GM12864 (cell line): ENCODE data around the gene LEPR.

Experiments used
- DNase-seq: peaks from one replicate; pipeline ENCODE4 v3.0.0-alpha.2; 2011; ENCODE audit warnings: low read depth
- H3K4me3 ChIP-seq: 2 replicates; pipeline ENCODE4 v1.5.1; 2011; ENCODE audit warnings: mild to moderate bottlenecking, low read depth, low read length, control low read depth
- TF ChIP-seq, protein P1 (sequence below): IDR thresholded peaks from 2 replicates; pipeline ENCODE4 v1.5.1; 2011; ENCODE audit warnings: low read depth, mild to moderate bottlenecking, moderate library complexity, low read length, control low read depth, inconsistent platforms; ENCODE audit errors: missing control alignments

Gene LEPR

DNA sequence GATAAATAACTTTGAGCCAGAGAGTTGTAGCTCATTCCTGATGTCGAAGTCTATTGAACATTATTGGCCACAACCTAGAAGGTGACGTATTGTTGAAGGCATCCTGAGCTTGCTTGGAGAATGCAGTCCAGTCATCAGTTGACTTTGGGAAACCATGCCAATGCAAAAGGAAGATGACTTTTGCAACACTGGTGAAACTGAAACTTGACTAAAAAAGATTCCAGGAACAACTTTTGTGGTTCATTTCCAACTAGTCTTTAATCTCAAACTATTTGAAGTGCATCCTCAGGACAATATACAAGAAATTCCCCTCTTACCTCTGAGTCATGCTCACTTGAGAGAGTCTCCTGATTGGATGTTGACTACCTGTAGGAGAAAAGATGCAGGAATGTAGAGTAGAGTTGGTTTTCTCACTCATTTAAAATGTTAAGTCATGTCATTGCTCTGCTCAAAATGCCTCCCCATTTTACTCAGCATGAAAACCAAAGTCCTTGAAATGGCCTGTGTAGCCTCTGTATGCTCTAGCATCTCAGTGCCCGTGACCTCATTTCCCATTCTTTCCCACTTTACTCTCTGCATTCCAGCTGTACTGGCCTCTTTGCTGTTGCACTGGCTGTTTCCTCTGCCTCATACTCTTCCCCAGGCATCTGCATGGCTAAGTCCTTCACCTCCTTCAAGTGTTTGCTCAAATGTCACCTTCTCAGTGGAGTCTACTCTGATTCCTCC, 24.4 kb upstream of the LEPR start:
- TF ChIP-seq, protein P1, sequence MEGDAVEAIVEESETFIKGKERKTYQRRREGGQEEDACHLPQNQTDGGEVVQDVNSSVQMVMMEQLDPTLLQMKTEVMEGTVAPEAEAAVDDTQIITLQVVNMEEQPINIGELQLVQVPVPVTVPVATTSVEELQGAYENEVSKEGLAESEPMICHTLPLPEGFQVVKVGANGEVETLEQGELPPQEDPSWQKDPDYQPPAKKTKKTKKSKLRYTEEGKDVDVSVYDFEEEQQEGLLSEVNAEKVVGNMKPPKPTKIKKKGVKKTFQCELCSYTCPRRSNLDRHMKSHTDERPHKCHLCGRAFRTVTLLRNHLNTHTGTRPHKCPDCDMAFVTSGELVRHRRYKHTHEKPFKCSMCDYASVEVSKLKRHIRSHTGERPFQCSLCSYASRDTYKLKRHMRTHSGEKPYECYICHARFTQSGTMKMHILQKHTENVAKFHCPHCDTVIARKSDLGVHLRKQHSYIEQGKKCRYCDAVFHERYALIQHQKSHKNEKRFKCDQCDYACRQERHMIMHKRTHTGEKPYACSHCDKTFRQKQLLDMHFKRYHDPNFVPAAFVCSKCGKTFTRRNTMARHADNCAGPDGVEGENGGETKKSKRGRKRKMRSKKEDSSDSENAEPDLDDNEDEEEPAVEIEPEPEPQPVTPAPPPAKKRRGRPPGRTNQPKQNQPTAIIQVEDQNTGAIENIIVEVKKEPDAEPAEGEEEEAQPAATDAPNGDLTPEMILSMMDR: no peak
- H3K4me3 ChIP-seq: no peak overlapping the region
- no peak for DNase-seq

DNA sequence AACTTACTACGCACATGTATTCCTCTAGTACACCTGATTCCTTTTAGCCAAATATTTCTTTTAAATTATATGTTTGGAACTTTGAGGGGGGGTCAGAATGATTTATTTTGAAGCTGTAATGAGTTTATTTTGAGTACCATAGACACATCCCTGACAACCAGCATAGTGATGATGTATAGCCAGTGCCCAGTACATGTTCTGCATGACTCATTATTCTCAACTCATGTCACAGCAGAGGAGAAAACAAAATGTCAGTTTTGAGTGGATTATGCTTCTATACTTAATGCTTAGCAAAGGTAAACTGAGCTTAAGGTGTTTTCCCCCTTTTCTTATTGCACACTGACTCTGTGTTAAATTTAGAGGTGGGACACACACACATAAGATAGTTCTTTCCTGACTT, 22.4 kb upstream of the LEPR start:
- H3K4me3 ChIP-seq: no peak overlapping the region
- TF ChIP-seq, protein P1: no peak
- no peak for DNase-seq

DNA sequence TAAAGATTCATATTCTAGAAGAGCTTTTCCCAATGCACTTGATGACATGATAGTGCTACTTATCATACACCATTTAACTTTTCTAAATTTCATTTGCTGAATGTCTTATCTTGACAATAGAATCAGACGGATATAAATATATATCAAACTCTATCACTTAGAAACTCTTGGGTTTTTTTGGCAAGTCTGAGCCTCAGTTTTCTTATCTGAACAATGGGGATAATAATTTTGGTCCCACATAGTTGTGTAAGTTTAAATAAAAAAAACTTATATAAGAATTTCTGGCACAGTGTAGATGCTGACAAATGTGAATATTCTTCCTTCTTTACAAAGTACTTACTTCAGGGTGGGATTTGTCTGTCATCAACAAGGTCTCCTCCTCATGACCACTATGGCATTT, 21.5 kb upstream of the LEPR start:
- H3K4me3 ChIP-seq: no peak overlapping the region
- TF ChIP-seq, protein P1: no peak
- DNase-seq: no peak

DNA sequence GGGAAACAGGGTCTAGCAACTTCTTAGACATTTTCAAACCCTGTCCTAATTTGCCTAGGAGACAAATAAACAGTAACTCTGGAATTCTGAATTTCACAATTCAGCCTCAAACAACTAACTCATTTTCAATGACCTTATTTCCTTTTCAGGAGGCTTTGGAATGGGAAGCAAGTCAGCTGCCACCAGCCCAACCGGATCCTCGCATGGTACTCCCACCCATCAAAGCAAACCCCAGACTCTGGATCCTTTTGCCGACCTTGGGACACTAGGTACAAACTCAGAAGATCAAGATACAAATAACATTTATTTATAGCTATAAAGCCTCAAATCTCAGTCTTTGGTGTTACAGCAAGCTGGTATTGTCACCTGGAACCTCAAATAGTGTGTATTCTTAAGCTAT, 18.9 kb upstream of the LEPR start:
- DNase-seq: no peak
- TF ChIP-seq, protein P1: no peak
- H3K4me3 ChIP-seq: no peak overlapping the region

DNA sequence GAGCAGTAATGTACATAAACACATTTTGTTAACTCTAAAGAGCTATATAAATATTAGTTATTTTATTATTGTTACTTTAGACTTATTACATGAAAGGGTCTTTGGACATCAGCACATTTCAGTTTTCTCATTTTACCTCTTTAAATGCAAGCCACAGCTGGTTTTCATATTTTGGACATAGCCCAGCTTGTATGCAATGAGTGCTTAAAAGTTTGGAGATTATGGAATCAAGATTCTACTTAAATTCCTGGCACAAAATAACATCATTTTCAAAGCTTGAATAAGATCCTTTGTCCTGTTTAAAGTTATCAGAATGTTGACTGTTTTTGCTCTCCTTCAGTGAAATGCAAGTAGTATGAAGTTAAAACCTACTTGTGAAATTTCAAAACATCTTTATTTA, 15.5 kb upstream of the LEPR start:
- TF ChIP-seq, protein P1: no peak
- no peak for DNase-seq
- no peak overlapping the region for H3K4me3 ChIP-seq

DNA sequence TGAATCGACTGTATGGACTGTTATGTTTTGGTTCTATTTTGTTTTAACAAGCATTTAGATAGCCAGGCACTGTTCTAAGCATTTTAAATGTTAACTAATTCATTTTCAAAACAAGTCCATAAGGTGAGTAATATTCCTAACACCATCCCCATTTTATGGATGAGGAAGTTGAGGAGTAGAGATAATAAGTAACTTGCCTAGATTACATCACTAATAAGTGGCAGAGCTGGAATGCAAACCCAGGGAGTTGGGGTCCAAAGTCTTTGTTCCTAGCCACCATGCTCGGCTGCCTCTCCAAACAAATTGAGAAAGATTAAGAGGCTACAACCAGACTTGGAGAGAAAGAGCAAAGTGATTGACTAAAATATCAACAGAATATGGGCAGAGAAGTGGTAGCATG, 12.6 kb upstream of the LEPR start:
- no peak for DNase-seq
- H3K4me3 ChIP-seq: no peak overlapping the region
- TF ChIP-seq, protein P1: no peak

DNA sequence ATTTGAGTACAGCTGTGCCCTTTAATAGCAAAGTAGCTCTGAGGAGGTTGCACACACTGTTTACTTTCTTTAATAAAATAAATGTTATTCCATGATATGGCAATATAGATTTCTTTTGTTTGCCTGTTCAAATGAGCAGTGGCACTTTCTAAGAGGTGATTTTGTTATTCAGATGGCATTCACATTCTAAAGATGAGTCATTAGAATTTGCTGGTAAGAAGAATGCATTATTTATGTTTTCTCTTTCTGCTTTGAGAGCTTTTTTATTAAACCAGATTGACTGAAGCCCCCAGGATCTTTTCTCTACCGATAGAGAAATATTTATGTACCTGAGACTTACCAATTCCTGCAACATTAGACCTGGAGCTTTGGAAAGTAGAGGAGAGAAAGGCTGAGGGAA, 11.2 kb upstream of the LEPR start:
- no peak overlapping the region for H3K4me3 ChIP-seq
- TF ChIP-seq, protein P1: no peak
- DNase-seq: no peak
